Heart right ventricle (tissue), 16 donors: ENCODE data around the gene OR51Q1. TPM values are rescaled to one million over a fixed set of nuclear protein-coding genes. Genes with fewer than 3 reads are reported as not detected.

Source experiments
- ATAC-seq, 8 donors: fragments of 200-7000 bp; cut with Tn5 transposase; one replicate each; pipeline ENCODE4 v1.9.1; 2020; ENCODE audit warnings: mild to moderate bottlenecking in 8 of 8, moderate library complexity in 8 of 8, moderate number of reproducible peaks in 1 of 8
- DNase-seq, 2 donors: peaks; one replicate each; pipeline ENCODE4 v3.0.0-alpha.2; 2020
- H3K27ac ChIP-seq, 10 donors: fragments of 200-600 bp; sonication (generic) in 2 of 10; one replicate each; pipeline versions ENCODE4 v1.5.0 to v1.8.0; 2020 to 2022; ENCODE audit warnings: mild to moderate bottlenecking in 3 of 10
- H3K27me3 ChIP-seq, 7 donors: fragments of 200-600 bp; one replicate each; pipeline ENCODE4 v1.8.0; 2021 to 2022; ENCODE audit warnings: mild to moderate bottlenecking in 2 of 7
- H3K36me3 ChIP-seq, 9 donors: fragments of 200-600 bp; sonication (generic) in 1 of 9; one replicate each; pipeline versions ENCODE4 v1.5.0 to v1.8.0; 2020 to 2022; ENCODE audit warnings: mild to moderate bottlenecking in 2 of 9
- H3K4me1 ChIP-seq, 9 donors: fragments of 200-600 bp; sonication (generic) in 1 of 9; one replicate each; pipeline versions ENCODE4 v1.5.0 to v1.8.0; 2020 to 2022; ENCODE audit warnings: mild to moderate bottlenecking in 4 of 9
- H3K4me3 ChIP-seq, 10 donors: fragments of 200-600 bp; sonication (generic) in 2 of 10; one replicate each; pipeline versions ENCODE4 v1.5.0 to v1.8.0; 2020 to 2022; ENCODE audit warnings: mild to moderate bottlenecking in 7 of 10, moderate library complexity in 2 of 10
- H3K9me3 ChIP-seq, 11 donors: fragments of 200-600 bp in 10 of 11; sonication (generic) in 2 of 11; one replicate each; pipeline versions ENCODE4 v1.5.0 to v1.8.0; 2013 to 2022; ENCODE audit warnings: mild to moderate bottlenecking in 2 of 11, control low read depth in 1 of 11, moderate library complexity in 1 of 11
- CTCF ChIP-seq, 9 donors: fragments of 200-600 bp; sonication (generic) in 2 of 9; IDR thresholded peaks; one replicate each; pipeline versions ENCODE4 v1.5.0 to v1.8.0; 2021 to 2022; ENCODE audit warnings: antibody characterized with exemption in 9 of 9, mild to moderate bottlenecking in 5 of 9, moderate library complexity in 1 of 9
- WGBS, 2 donors: extraction: QIAGEN DNeasy Blood & Tissue Kit; methylation state at CpG; one replicate each; pipeline ENCODE4 v1.1.7; 2013; ENCODE audit warnings: inconsistent platforms in 1 of 2; 5-methylcytosine and 5-hydroxymethylcytosine counted together
- intact Hi-C, 10 donors: fragments of 100-400 bp; cut with DNase I; formaldehyde crosslinking; loops; one replicate each; pipeline versions ENCODE4 v1.11.1 to v1.14.2; 2022
- polyA plus RNA-seq, 2 donors: library from polyadenylated mRNA; stranded (reverse); fragments of 200-250 nt; gene quantifications; one replicate each; pipeline ENCODE4 v1.2.3, GENCODE V29; 2013
- total RNA-seq, 10 donors: library from RNA; stranded (reverse); fragmentation: NEBNext Ultra II Directional in 3 of 10; extraction: Animal tissue kit (Norgen Biotek cat#: 25700) in 3 of 10; gene quantifications; one replicate each; pipeline versions ENCODE4 v1.2.1 to v1.2.4, GENCODE V29; 2021 to 2023
- donor health status: Arrhythmogenic right ventricular cardiomyopathy.
- donor health status: ischemic (EF 13 %, LVEDD 7.1; RV severe dilation, severe dysfunction).
- donor health status: healthy with polysubstance abuse.
- donor health status: DM: no; HTN: yes; CAD: no.
- donor health status: DM: no; HTN: no; CAD: no.
- donor health status: ischemic (EF 25% LVEDD 6.9; RV normal size, moderate dysfunction).
- donor health status: ischemic (EF 25% LVEDD 5.7; RV mildly dilated, moderate dysfunction).
- donor health status: healthy.
- donor health status: DM: yes; HTN: yes; CAD: no.
- donor health status: Ischemic cardiomyopathy.
- donor health status: ischemic (EF 35%, LVEDD 5.7; RV mildly dilated, moderate dysfunction).
- donor health status: nonischemic (EF 11% LVEDD 7.7; RV severe dilation, severe dysfunction).
- donor health status: DM: yes; HTN: yes; CAD: no.
- donor health status: PGD.
- donor health status: ischemic (EF 29% LVEDD 5.4; RV normal size, mild dysfunction).
- donor health status: nonischemic (EF 23%, LVEDD 6.1; RV moderate dilation, normal function).

Gene OR51Q1
- total and polyA plus RNA-seq, 12 donors, result not detected

- Histone ChIP-seq H3K4me1 (no peaks in the 10 kb centered on the region), H3K27ac (no peak overlapping the region), H3K9me3 (no peaks in the 10 kb centered on the region), H3K27me3 (no peaks in the 10 kb centered on the region), H3K4me3 (no peak overlapping the region), H3K36me3 (no peaks in the 10 kb centered on the region)
- WGBS, 2 donors, result 58 to 76% methylated on average over 3 of the region's 3 CpGs
- no peak for ATAC-seq
- TF ChIP-seq CTCF (IDR thresholded peaks at IDR 0.05), result no peak
- no peak for DNase-seq
- intact Hi-C loops, result no loop called here
Observed at GRCh38 chr11:5423131-5423530, 1.2 kb downstream of the OR51Q1 start.

- no peaks in the 10 kb centered on the region for H3K4me1 ChIP-seq
- ATAC-seq (no peak), DNase-seq (no peak)
- 27 to 36% methylated on average over 2 of the region's 2 CpGs for WGBS, 2 donors
- H3K36me3 ChIP-seq, result no peaks in the 10 kb centered on the region
- H3K27me3 ChIP-seq, result no peaks in the 10 kb centered on the region
- intact Hi-C loops, result no loop called here
- no peak for TF ChIP-seq CTCF (IDR thresholded peaks at IDR 0.05)
- H3K9me3 ChIP-seq, result no peaks in the 10 kb centered on the region
- H3K4me3 ChIP-seq, result no peak within 1 kb of the TSS
- no peak within 1 kb of the TSS for H3K27ac ChIP-seq
Observed at GRCh38 chr11:5441414-5441813, 19.5 kb downstream of the OR51Q1 start, which contains the start of gene OR51I1. Gene OR51I1, minus strand, starts transcription at chr11:5441514. Its CDS starts 0 bp downstream, at chr11:5441514.

GRCh38 chr11:5443835-5444393 lies 22.0 kb downstream of the OR51Q1 start:
- H3K4me1 ChIP-seq, result no peaks in the 10 kb centered on the region
- ATAC-seq, result no peak
- H3K4me3 ChIP-seq, result no peak overlapping the region
- 47 to 57% methylated on average over 2 of the region's 2 CpGs for WGBS, 2 donors
- no peaks in the 10 kb centered on the region for H3K9me3 ChIP-seq
- intact Hi-C loops, result no loop called here
- no peaks in the 10 kb centered on the region for H3K36me3 ChIP-seq
- H3K27ac ChIP-seq, result no peak overlapping the region
- DNase-seq, result no peak
- TF ChIP-seq CTCF (IDR thresholded peaks at IDR 0.05), result no peak
- no peaks in the 10 kb centered on the region for H3K27me3 ChIP-seq

GRCh38 chr11:5449023-5449422 lies 27.1 kb downstream of the OR51Q1 start, which contains the start of gene OR51I2:
Gene OR51I2, plus strand, starts transcription at chr11:5449323. Its CDS starts 4,166 bp downstream, at chr11:5453489.
- Histone ChIP-seq H3K27me3 (no peaks in the 10 kb centered on the region), H3K9me3 (no peaks in the 10 kb centered on the region), H3K4me3 (no peak within 1 kb of the TSS), H3K4me1 (no peaks in the 10 kb centered on the region), H3K27ac (no peak within 1 kb of the TSS), H3K36me3 (no peaks in the 10 kb centered on the region)
- TF ChIP-seq CTCF (IDR thresholded peaks at IDR 0.05), result no peak
- ATAC-seq (no peak), DNase-seq (no peak)
- intact Hi-C loops, result loop anchor here in 1 of 10 donors (2.0 kb wide), 1 partner anchor 14 kb away; no protein-coding TSS in a partner anchor
- 91 to 93% methylated on average over 2 of the region's 2 CpGs for WGBS, 2 donors
